Measurements from ENCODE around the gene SPEN.
"Not testable (repeated sequence)": the region's sequence is repeated elsewhere in the genome, so short reads cannot be mapped to it uniquely, and the experiment has no call there.

SPEN gene

DNA sequence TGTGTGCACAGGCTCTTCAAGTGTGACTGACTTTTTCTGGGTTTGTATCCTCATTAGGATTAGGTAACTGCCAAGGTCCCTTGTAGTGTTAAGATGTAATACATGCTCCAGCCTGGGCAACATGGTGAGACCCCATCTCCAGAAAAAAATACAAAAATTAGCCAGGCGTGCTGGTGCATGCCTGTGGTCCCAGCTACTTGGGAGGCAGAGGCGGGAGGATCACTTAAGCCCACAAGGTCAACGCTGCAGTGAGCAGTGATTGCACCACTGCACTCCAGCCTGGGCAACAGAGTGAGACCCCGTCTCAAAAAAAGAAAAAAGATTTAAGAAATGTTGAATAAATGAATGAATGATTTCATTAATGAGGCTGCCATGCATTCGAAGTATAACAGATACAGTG, 113.3 kb downstream of the SPEN start:
- DNase-seq (ENCODE audit: low read depth in 2 of 2), result no peak

DNA sequence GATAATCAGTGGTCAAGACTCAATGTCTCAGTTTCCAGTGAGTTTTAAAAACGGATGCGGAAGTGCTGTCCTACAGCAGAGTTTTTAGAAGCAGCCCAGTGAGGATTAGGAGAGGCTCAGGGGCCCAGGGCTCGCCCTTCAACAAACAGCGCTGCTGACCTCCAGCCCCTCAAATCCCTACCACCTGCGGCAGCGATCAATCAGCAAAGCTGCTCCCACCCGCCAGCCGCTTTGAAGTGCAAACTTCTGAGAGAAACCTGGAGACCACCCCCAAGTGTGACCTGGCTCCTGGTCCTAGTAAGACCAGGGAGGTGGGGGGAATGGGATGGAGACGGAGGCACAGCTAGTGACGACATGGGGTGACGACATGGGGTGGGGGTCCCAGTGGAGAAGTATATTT, 114.0 kb downstream of the SPEN start:
- DNase-seq (ENCODE audit: low read depth in 2 of 2), result no peak

DNA sequence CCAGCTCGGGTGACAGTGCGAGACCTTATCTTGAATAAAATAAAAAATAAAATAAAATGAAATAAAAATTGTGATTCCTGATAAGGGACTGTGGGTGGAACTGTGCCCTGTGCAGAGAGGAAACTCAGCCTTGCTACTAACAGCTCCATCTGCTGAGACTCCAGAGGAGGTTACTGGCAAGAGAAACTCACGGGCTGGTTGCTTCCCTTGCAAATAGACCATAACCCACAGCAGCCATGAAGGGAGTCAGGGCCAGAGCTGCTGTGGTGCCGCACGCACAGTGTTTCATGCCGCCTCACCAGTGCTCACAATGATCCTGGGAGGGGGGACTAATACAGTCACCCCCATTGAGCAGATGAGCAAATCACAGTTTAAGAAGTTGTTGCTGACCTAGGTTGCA, 114.7 kb downstream of the SPEN start:
- DNase-seq (ENCODE audit: low read depth in 2 of 2), result no peak

DNA sequence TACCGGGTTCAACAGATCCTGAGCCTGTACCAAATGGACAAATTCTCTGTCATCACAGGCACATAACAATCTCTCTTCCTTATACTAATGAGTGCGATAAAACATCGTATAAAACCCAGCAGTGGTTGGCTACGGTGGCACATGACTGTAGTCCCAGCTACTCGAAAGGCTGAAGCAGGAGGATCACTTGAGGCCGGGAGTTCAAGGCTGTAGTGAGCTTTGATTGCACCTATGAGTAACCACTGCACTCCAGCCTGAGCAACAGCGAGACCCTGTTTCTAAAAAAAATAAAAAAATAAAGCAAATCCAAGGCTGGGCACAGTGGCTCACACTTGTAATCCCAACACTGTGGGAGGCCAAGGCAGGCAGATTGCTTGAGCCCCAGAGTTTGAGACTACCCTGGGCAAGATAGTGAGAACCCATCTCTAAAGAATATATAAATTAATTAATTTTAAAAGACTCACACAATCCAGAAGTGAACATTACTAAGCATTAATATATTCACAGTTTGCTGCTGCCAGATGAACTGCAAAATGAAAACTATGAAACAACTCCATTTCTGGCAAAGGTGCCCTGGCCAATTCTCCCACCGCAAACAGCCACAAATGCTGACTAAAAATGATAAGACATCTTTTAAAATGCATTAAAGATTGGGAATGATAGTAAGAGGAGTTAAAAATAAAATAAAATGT, 115.3 kb downstream of the SPEN start:
- DNase-seq (ENCODE audit: low read depth in 2 of 2), result no peak

DNA sequence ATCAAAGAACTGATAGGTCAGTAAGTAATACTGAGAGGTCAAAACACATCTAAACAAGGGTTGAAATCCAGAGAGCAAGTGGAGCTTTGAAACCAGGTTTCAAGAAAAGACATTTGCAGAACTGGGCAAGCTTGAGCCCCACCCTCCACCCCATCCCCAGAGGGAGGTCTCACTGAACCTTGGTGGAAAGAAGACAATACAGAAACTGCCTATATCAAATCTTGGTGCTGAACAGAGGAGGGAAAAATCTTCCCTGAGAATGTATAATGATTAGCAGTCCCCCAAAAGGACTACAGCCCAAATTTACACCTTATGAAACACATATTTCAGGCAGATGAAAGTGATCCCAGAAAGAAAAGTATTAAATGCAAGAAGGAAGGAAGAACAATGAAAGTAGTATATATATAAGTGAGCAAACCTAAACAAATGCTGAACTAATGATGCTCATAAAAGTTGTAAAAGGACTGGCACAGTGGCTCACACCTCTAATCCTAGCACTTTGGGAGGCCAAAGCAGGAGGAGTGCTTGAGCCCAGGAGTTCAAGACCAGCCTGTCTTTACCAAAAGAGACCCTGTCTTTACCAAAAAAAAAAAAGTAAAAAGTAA, 116.0 kb downstream of the SPEN start:
- DNase-seq (ENCODE audit: low read depth in 2 of 2), result no peak

DNA sequence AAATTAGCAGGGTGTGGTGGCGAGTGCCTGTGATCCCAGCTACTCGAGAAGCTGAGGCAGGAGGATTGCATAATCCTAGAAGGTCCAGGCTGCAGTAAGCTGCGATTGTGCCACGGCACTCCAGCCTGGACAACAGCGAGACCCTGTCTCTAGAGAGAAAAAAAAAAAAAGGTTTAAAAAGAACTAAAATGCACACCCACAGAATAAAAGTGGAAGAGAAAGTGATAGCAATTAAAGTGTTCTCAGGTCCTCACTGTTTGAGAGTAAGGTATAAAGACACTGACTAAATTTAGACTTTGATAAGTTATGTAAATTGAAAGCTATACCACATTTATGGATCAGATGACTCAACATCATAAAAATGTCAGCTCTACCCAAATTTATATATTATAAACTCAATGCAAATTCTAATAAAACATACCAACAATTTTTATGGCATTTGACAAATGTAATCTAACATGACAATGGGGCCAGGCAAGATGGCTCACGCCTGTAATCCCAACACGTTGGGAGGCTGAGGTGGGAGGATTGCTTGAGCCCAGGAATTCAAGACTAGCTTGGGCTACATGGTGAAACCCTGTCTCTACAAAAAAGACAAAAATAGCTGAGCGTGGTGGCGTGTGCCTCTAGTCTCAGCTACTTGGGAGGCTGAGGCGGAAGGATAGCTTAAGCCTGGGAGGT, 116.6 kb downstream of the SPEN start:
- DNase-seq (ENCODE audit: low read depth in 2 of 2), result no peak

DNA sequence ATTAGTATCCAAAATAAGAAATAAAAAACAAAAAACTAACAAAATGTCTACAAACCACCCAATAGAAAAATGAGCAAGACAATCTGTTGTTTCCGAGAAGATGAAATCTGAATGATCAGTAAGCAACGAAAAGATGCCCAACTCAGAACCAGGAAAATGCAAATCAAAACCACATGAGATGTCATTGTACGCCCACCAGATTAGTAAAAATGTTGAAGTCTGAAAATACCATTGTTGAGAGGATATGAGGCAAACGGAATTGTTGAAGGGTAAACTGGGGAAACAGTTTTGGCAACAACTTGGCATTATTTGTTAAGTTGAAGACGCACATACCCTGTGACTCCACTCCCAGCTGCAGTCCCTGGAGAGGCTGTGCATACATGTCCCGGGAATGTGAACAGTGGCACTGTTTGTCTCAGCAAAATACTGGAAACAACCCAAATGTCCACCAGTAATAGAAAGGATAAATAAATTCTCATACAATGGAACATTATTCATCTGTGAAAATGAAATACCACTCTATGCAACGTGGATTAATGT, 117.8 kb downstream of the SPEN start:
- DNase-seq (ENCODE audit: low read depth in 2 of 2), result no peak

DNA sequence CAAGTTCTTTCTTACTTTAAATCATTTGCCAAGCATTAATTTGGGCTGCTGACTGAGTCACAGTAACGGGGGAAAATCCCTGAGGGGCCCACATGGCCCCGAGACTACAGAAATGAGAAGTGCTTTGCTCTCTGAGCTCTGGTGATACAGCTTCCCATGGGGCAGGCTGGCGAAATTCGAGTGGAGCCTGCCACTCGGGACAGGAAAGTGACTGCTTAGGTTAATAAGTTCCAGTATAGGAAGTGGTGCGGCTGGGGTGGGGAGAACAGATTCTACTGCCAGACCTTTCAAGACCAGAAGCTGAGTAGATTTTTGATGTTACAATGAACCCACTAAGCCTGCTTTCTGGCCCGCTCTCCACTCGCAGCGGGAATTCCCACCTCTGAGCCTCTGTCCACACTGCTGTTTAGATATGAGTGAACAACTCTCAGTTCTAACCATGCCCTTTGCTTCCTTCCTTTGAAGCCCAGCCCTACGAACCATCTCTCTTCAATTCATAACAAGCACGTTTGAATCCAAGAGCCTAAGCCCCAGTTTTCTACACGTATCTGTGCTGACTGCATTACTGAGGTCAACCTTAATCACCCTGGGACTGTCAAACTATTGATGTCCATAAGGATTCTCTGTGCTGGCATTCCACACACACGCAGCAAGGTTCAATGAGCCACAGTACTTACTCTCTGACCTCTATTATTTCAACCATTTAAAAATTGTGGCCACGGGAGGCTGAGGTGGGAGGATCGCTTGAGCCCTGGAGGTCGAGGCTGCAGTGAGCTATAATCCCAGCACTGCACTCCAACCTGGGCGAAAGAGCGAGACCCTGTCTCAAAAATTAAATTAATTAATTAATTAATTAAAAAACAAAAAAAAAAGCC, 118.8 kb downstream of the SPEN start:
- peak; percentile 15 to 58 for DNase-seq (ENCODE audit: low read depth in 2 of 2)

DNA sequence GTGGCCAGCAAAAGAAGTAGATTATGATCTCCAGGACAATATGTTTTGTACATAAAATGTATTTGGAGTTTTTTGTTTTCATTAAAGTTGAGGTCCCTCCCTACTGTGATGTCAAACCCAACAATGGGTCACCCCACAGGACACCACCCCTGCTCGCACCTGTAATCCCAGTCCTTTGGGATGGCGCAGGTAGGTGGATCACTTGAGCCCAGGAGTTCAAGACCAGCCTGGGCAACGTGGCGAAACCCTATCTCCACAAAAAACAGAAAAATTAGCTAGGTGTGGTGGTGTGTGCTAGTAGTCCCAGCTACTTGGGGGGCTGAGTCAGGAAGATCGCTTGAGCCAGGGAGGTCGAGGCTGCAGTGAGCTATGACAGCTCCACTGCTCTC, 119.4 kb downstream of the SPEN start:
- DNase-seq (ENCODE audit: low read depth in 2 of 2), result no peak

DNA sequence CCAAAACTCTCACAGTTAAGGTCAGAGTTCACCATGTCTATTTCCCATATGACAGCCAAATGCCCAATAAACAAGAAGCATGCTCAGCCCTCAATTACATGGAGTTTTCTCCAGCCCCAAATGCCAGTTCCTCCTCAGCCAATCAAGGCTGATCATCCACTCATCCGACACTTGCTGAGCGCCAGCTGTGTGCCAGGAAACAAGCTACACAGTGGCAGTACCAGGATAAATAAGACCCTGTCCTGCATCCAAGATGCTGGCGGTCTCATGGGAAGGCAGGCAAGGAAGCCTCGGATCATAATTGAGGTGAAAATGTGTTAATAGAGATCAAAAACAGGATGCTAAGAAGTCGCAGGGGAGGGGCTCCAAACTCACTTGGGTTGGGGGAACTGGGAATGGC, 120.7 kb downstream of the SPEN start:
- DNase-seq (ENCODE audit: low read depth in 2 of 2), result no peak

DNA sequence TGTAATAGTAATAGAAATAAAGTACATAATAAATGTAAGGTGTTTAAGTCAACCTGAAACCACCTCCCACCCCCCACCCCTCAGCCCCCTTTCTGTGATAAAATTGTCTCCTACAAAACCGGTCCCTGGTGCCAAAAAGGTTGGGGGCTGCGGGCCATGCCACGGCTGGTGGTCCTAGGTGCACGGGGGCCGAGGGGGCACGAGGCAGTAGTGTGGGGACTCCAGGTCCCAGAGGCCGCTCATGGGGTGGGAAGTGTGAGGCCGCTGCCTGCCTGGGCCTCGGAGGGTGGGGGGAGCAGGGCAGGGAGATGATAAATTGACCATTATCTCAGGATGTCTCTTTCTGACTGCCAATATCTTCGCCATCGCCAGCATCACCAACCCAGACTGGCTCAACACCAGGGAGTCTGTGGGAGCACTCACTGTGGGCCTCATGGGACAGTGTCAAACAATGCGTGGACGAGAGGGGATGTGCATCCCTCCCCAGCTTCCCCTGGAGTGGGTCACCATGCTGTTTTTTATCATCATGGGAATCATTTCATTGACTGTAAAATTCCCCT, 121.9 kb downstream of the SPEN start:
- DNase-seq (ENCODE audit: low read depth in 2 of 2), result no peak

DNA sequence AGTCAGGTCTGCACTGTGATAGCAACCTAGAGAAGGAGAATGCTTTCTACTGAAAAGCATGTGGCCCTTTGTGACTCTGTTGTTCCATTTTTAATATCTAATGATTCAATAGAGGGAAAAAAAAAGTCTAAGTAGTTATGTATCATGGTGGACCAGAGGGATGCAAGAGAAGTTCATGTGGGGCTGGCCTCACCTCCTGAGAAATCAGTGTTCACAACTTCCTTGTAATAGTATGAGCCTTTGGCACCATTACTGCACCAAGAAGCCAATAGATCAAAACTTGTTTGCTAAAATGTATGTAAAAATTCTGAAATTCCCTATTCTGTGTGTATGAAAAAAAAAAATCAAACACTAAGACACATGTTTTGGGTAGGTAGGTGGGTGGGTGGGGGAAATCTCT, 123.4 kb downstream of the SPEN start:
- DNase-seq (ENCODE audit: low read depth in 2 of 2), result no peak

DNA sequence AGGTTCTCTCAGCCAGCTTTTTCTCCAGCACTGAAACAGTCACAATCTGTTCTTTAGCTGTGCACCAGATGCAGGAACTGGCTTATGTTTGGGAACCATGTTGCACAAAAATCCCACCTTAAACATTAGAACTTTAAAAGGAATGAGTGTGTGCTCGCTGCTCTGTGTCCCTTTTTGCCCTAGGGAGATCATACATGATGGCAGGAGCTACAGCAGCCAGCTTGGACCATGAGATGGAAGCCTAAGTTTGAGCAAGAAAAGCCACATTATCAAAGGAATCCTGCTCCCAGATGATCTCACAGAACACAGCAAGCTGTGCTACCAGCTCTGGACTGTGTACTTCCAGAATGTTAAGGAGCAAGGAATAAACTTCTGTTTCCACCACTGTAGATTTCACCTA, 124.9 kb downstream of the SPEN start:
- no peak for DNase-seq (ENCODE audit: low read depth in 2 of 2)

DNA sequence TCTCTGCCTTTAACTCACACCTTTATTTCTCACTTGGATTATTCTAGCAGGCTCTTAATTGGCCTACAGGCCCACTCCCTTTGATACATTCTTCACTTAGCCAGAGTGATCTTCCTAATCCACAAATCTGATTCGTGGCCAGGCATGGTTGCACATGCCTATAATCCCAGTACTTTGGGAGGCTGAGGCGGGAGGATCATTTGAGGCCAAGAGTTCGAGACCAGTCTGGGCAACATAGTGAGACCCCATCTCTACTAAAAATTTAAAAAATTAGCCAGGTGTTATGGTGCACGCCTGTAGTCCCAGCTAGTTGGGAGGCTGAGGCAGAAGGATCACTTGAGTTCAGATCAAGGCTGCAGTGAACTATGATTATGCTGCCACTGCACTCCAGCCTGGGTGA, 126.3 kb downstream of the SPEN start:
- DNase-seq (ENCODE audit: low read depth in 2 of 2), result no peak

DNA sequence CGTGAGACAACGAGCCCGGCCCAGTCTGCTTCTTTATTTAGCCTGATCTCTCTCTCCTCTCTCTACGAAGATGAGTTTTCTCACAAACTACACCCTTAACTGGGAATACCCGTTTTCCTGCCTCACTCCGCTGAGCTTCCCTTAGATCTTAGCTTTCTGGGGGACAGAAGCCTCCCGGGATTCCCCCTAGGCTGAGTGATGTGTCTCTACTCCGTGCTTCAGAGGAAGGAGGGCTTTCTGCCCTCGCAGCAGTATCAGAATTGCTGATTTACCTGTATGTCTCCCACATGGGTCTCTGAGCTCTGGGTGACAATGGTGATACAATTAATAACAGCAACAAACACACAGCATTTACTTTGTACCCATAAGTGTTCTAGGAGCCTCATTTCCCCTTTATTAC, 127.3 kb downstream of the SPEN start:
- no peak for DNase-seq (ENCODE audit: low read depth in 2 of 2)

DNA sequence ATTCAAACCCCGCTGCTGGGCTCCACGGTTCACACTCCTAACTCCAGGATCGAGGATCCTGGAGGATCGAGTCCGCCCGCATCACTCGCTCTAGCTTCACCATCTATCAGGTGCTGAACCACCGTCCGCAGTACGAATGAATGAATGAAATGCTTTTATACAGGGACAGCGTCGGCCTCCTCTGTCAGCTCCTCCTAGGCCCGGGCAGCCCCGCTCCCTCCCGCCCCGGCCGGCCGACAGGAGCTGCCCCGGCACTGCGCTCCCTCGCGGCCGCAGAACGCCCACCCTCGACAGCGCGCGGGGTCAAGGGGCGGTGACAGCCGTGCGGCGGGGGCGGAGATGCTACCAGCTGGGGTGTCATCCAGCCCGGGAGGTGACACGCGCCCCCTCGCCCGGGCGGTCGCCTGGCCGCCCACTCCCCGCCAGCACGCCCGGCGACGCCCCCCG, 127.9 kb downstream of the SPEN start:
- peak in 1 of 2 donors; percentile 61 for DNase-seq (ENCODE audit: low read depth in 2 of 2)

DNA sequence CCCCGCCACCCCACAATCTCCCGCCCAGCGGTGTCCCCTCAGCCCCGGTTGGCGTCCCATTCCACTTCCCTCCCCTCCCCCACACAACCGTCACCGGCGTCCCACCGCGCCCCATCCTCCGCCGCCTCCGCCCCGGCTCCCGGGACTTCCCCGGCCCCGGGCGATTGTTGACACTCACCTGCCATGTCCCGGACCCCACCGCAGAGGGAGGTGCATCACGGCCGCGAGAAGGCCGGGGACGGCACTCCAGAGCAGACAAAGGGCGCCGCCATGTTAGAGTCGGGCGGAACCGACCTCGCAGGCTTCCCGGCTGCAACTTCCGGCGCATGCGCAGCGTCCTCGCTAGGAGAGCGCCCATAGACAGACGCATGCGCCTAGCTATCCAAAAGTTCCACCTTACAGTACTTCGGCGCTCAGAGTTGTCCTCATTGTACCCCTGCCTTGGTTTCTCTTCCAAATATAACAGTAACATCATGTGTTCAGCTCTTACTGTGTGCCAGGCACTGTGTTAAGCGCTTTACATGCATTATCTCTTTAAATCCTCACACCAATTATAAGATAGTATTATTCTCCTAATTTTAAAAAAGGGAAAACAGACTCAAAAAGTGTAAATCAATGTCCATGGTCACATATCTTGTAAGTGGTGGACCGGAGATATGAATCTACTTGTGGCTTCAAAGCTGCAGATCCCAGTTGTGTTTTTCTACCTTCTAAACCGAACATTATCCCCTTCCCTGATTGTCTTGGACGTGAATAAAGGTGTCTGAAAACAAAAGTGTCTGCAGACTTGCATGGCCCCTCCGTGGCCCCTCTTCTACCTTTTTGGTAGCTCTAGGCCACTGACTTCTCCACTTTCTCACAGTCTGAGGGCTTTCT, 128.5 kb downstream of the SPEN start, which contains the start of gene ZBTB17:
ZBTB17 (minus strand) TSS at position 297 of the 876 bp plus-strand sequence. CDS start 27,606 bp downstream, outside the sequence.
- peak; percentile 90 to 91 for DNase-seq (ENCODE audit: low read depth in 2 of 2)

DNA sequence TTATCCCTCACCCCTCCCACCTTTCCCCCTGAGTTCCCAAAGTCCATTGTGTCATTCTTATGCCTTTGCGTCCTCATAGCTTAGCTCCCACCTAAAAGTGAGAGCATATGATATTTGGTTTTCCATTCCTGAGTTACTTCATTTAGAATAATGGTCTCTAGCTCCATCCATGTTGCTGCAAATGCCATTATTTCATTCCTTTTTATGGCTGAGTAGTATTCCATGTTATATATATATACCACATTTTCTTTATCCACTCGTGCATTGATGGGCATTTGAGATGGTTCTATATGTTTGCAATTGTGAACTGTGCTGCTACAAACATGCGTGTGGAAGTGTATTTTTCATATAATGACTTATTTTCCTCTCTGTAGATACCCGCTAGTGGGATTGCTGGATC, 130.4 kb downstream of the SPEN start:
- not testable (repeated sequence) for DNase-seq (ENCODE audit: low read depth in 2 of 2)

DNA sequence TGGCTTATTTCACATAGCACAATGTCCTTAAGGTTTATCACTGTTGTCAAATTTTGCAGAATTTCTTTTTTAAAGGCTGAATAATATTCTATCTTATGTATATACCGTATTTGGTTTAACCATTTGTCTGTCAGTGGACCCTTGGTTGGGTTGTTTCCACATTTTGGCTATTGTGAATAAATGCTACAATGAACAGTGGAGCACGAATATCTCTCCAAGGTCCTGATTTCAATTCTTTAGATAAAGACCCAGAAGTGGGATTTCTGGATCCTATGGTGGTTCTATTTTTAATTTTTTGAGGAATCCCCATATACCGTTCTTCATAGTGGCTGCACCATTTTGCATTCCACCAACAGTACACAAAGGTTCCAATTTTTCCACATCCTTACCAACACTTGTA, 134.2 kb downstream of the SPEN start:
- DNase-seq (ENCODE audit: low read depth in 2 of 2), result no peak

DNA sequence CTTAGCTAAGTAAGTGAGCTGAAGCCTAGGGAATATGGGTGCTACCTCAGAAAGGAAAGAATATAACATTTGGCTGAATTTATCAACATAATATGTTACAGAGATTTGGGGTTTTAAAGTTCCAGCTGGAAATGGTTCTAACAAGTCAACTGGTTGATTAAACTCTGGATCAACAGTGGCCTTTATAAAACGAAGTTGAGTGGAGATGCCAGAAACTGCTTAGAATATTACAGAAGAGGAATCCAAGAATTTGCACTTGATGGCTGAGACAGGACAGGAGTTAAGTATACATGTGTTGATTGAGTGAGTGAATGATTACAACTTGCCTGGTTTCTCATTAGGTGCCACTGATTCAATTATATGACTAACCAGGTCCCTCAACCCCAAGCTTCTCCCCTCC, 135.8 kb downstream of the SPEN start:
- no peak for DNase-seq (ENCODE audit: low read depth in 2 of 2)

Data from stimulated activated CD4-positive, alpha-beta T cell treated with anti-CD3 and anti-CD28 coated beads, Interleukin-1b, Interleukin-23, amount 100 ng/mL, for 1 hour (primary cell).